Measurements from ENCODE around the gene HDAC2. TPM values are rescaled to one million over a fixed set of nuclear protein-coding genes. Genes with fewer than 3 reads are reported as not detected.
"Not testable (repeated sequence)": the region's sequence is repeated elsewhere in the genome, so short reads cannot be mapped to it uniquely, and the experiment has no call there.

HDAC2 gene
- 78.9 and 121 TPM in 2 replicates for total RNA-seq (2014; rRNA removed; shearing (Covaris generic))
- polyA plus RNA-seq (2015; cell fraction: cytosol; rRNA removed) = 190 and 231 TPM in 2 replicates
- polyA plus RNA-seq (2015; cell fraction: nucleus; rRNA removed) = 274 and 326 TPM in 2 replicates

DNA sequence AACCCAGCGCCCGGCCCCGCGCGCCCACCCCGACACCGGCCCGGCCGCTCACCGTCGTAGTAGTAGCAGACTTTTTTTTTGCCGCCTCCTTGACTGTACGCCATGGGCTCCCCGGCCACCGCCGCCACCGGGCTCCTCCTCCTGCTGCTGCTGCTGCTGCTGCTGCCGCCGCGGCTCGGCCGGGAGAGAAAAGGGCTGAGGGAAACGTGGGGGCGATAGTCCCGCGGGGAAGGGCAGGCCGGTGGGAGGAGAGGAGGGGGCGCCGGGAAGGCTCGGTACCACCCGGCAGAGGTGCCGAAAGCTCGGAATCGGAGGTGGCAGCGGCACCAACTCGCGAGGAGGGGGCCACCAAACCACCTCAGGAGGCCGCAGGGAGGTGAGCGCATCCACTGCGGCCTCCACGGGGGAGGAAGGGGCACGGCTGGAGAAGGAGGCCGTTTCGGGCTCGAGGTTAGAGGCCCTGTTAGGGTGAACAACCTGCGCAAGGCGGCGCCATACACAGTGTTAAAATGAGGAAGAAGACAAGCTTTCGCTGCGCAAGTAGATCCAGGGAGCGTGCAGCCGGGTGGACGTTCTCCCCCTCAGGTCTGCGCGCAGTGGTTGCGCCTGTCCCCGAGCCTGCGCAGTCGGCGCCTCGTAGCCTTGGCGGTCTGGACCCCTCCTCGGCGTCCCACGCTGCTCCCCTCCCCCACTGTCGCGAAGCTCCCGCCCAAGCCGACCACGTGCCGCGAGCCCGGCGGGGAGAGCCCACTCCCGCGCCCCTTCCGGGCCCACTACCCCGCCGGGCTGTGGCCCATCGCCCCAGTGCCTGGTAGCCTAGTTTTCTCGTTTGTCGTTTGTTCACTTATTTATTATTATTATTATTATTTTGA lies at the start of gene HDAC2:
Gene HDAC2, minus strand, starts transcription at position 344 of the 872 bp plus-strand sequence. Its CDS starts 240 bp downstream, at position 104.
- peak; percentile 80 for DNase-seq (ENCODE audit: low read depth)

DNA sequence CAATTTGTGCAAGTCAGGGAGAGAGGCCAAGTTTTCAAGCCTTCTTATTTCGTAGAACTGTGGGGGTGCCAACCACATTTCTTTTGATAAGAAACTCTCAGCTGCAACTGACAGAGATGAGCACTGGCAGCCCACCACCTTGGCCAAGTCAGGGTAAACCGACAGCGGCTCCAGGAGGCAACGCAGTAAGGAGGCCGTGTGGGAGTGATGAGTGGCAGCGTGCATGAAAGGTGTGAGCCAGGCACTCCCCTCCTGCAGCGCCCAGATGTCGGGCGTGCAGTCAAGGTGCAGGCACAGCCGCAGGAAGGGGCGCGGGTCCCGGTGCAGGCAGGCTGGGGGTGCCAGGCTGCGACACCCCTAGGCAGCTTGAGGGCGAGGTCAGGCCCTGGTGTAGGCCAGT lies 49.2 kb upstream of the HDAC2 start:
- no peak for DNase-seq (ENCODE audit: low read depth)

DNA sequence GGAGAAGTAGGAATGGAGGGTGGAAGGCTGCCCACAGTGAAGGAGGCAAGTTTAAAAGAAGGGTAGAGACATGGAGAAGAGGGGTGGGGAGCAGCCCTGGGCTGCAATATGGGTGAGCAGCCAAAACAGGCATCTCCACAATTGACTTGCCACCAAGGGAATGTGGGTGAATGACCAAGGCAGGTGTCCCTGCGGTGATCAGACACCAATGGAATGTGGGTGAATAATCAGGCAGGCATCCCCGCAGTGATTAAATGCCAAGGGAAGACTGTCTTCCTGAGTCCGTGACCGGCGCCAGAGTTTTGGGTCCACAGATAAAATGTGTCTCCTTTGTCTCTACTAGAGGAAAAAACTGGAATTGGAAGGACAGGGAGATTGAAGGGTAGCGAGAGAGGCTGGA lies 46.2 kb upstream of the HDAC2 start:
- peak; percentile 85 for DNase-seq (ENCODE audit: low read depth)

- DNase-seq (ENCODE audit: low read depth) = not testable (repeated sequence)
These were observed 43.2 kb upstream of the HDAC2 start for GRCh38 chr6:114014106-114014505.

DNA sequence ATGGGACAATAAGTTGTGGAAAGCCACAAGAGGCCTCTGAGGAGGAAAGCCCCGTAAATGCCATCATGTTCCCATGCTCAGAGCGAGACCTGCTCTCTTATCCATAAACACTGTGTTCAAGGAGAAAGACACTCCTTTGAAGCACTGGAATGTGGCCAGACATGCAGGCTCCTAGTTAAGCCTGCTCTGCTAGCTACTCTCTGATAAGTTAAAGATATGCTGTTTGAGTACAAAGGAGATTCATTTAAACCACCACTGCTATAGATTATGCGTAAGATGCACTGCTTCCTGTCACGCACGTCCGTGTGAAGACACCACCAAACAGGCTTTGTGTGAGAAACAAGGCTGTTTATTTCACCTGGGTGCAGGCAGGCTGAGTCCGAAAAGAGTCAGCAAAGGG lies 40.5 kb upstream of the HDAC2 start:
- not testable (repeated sequence) for DNase-seq (ENCODE audit: low read depth)

GRCh38 chr6:114010540-114010939 lies 39.6 kb upstream of the HDAC2 start:
- DNase-seq (ENCODE audit: low read depth) = no peak

DNA sequence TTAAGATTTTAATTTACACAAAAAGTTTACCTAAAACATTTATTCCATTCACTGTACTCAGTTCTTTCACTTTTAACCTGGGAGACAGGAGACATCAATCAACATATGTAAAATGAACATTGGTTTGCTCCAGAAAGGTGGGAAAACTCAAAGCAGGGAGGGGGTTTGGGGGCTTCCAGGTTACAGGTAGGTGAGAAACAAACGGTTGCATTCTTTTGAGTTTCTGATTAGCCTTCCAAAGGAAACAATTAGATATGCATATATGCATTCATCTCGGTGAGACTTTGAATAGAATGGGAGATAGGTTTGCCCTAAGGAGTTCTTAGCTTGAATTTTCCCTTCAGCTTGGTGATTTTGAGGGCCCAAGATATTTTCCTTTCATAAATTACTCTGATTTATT lies 38.2 kb upstream of the HDAC2 start:
- no peak for DNase-seq (ENCODE audit: low read depth)

GRCh38 chr6:114008331-114008730 lies 37.4 kb upstream of the HDAC2 start:
- no peak for DNase-seq (ENCODE audit: low read depth)

- peak; percentile 42 for DNase-seq (ENCODE audit: low read depth)
These were observed 36.6 kb upstream of the HDAC2 start for GRCh38 chr6:114007516-114007915.

GRCh38 chr6:114001354-114001753 lies 30.4 kb upstream of the HDAC2 start:
- DNase-seq (ENCODE audit: low read depth) = no peak

DNA sequence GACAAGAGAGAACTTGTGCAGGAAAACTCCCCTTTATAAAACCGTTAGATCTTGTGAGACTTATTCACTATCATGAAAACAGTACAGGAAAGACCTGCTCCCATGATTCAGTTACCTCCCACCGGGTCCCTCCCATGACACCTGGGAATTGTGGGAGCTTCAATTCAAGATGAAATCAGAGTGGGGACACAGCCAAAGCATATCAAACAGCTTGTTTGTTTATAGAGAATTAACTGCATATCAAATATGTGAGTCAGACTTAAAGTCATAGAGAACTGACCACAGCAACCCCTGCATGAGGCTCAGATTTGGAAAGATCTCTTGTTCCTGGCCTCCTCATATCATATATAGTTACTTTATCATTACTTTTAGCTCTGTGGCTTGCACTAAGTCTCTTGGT lies 29.1 kb upstream of the HDAC2 start:
- DNase-seq (ENCODE audit: low read depth) = peak; percentile 39

- DNase-seq (ENCODE audit: low read depth) = no peak
These were observed 28.3 kb upstream of the HDAC2 start for GRCh38 chr6:113999284-113999683.

DNA sequence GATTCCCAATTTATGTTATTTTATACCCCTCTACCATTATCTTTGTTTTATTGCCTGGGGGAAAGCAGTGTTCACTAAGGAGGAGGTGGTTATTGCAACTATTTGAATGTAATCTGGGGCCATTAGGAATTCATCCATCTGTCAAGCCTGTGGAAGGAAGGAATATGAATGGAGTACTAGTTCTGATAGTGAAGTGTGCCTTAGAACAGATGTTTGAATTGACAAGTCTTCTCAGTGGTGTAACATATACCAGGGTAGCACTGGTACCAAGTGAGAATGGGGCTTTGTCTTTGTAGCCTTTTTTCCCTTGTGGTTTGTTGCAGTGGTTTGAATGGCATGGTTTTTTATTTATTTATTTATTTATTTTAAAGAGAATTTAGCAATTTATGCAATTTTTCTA lies 27.9 kb upstream of the HDAC2 start:
- DNase-seq (ENCODE audit: low read depth) = no peak

GRCh38 chr6:113997116-113997515 lies 26.2 kb upstream of the HDAC2 start:
- peak; percentile 84 for DNase-seq (ENCODE audit: low read depth)

- peak; percentile 94 for DNase-seq (ENCODE audit: low read depth)
These were observed 24.7 kb upstream of the HDAC2 start for GRCh38 chr6:113995634-113996033.

- DNase-seq (ENCODE audit: low read depth) = peak; percentile 93
These were observed 24.0 kb upstream of the HDAC2 start for GRCh38 chr6:113994934-113995342.

GRCh38 chr6:113989675-113990074 lies 18.7 kb upstream of the HDAC2 start:
- no peak for DNase-seq (ENCODE audit: low read depth)

- DNase-seq (ENCODE audit: low read depth) = not testable (repeated sequence)
These were observed 11.7 kb upstream of the HDAC2 start for GRCh38 chr6:113982675-113983074.

DNA sequence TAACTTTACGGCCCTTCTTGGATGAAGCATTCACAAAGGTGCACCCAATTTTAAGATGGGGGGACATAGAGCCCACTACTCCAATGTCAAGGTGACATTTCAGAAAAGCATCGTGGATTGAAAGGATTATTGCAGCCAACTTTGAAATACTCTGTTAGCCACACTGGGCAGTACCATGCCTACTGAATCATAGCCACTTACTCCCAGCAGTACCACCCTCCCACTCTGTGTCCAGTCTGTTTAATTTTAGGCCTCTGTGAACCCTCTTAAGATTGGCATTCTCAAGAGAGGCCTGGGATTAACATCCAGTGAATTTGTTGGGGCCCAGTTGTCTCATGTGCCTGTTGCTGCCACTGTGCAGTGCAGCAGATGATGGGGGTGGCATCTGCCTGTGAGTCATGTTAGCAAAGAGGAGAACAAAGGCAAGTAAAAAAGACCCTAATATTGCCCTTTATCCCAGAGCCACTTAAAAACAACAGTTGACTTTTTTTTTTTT lies 11.2 kb upstream of the HDAC2 start:
- no peak for DNase-seq (ENCODE audit: low read depth)

DNA sequence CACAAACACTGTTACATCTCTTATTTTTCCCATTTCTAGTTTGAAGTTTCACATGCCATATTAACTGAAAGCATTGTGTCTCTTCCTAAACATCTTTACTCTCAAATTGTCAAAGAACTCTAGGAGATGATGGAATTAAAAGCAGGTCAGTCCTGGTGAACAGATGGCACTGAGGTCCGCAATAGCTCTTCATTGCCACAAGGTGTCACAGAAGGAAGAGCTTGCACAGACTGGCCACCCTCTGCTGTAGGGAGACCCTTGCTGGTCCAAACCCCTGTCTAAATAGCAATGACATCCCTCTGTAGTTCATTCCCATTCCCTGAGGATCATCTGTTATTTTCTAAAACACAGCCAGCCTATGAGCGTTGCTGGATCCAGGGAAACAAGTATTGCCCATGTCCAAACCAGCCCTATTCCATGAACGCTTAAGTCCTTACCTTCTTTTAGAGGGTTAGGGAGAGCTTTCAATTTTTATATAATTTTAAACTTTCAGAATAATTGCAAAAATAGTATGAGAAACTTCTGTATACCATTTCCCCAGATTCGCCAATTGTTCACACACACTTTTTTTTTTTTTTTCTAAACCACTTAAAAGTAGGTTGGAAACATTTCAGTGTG lies 10.1 kb upstream of the HDAC2 start:
- peak; percentile 8 for DNase-seq (ENCODE audit: low read depth)

DNA sequence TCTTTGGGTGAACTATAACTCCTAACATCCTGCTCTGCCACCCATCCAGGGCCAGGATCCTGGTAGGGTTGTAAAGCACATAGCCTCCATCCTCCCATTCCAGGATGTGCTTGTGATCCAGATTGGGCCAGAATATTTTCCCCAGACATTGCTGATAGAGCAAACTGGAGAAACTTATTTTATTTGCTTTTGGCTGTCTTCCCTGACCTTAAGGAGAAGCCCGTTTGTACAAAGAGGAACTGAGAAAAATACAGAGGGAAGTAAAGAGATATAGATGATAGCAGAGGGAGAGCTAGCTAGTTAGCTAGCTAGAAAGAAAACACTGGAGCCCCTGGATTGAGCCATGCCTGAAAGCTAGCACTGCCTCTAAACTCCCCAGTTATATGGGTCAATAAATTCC lies 9.0 kb upstream of the HDAC2 start:
- no peak for DNase-seq (ENCODE audit: low read depth)

DNA sequence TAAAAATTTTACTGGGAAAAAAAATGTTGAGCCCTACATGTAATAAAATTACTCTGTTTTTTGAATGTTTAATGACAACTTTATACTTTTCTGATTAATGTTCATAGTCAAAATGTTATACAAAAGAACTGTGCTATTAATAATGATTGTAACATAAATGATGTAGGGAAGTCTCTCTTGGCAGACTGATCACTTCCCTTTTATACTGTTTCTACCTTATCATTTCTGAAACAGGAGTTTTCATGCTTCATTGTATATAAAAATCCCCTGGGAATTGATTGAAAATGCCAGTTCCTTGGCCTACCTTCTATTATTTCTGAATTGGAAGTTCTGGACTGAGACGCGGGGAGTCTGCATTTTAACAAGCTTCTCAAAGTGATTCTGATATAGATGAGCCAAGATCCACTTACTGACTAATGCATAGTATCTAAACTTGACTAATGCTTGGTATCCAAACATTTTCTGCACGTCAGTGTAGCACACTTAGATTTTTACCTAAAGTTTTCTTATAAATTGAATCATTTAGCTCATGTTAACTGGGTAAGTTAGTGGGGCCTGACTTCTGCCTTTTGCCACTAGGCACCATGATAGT lies 7.2 kb upstream of the HDAC2 start:
- no peak for DNase-seq (ENCODE audit: low read depth)

All from HT1080 (cell line).